SK-N-MC (cell line): ENCODE data around the gene WBP1.

Source experiments
- EZH2 ChIP-seq: fragments of 200-600 bp; sonication (generic); IDR thresholded peaks from one replicate; pipeline ENCODE4 v1.6.1; 2017; ENCODE audit warnings: antibody characterized with exemption
- FOXP2 ChIP-seq: optimal IDR thresholded peaks from 2 replicates; pipeline ENCODE3; 2011; ENCODE audit warnings: mild to moderate bottlenecking, moderate library complexity; ENCODE audit not compliant: insufficient read depth; ENCODE audit errors: extremely low read length, control extremely low read depth
- POLR2AphosphoS5 ChIP-seq: IDR thresholded peaks from 2 replicates; pipeline ENCODE4 v1.6.1; 2012; ENCODE audit warnings: mild to moderate bottlenecking, low read depth, low read length, borderline replicate concordance

DNA sequence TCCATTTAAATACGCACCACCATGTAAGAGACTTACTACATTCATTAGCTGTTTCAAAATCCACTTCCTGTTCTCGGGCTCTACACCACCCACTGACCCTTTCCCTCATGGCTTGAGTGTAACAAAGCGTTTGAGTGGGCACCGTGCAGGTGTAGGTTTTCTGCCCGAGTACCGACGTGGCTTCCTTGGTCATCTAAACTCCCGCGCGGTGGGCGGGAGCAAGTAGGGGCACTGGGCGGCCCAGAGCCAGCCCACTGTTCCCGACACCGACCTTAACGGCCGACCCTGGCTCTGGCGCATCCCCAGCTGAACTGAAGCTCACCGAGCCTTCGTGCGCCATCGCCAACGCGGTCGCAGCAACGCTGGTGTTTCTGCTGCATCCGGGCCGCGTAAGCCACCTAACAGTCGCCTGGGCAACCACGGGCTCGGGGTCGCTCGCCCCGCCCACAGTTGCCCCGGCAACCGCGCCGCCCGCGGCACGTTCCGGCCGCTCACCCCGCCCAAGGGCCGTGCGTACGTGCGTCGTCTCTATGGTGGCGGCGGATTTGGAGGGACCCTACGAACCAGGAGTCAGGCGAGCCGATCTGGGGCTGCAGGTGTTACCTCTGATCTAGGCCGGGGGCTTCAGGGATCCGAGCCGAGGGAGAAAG lies 36.9 kb upstream of the WBP1 start, which contains the start of the genes C2orf81 and WDR54:
- peak; percentile 85 for TF ChIP-seq POLR2AphosphoS5
- TF ChIP-seq EZH2: no peak
- TF ChIP-seq FOXP2: no peak
